MG63 (cell line): ENCODE data around the gene NPBWR2. TPM values are rescaled to one million over a fixed set of nuclear protein-coding genes. Genes with fewer than 3 reads are reported as not detected.
"Not testable (repeated sequence)": the region's sequence is repeated elsewhere in the genome, so short reads cannot be mapped to it uniquely, and the experiment has no call there.

Experiments
- DNase-seq: peaks from one replicate; pipeline ENCODE4 v3.0.0-alpha.2; 2020
- H3K27me3 ChIP-seq: fragments of 250-450 bp; sonication (Bioruptor Pico); 2 replicates; pipeline ENCODE4 v1.5.1; 2020; ENCODE audit warnings: mild to moderate bottlenecking, moderate library complexity
- H3K36me3 ChIP-seq: fragments of 250-450 bp; sonication (Bioruptor Pico); 2 replicates; pipeline ENCODE4 v1.5.1; 2020; ENCODE audit warnings: mild to moderate bottlenecking, moderate library complexity
- H3K4me3 ChIP-seq: fragments of 250-450 bp; sonication (Bioruptor Pico); 2 replicates; pipeline ENCODE4 v1.5.1; 2020; ENCODE audit warnings: mild to moderate bottlenecking, moderate library complexity
- H3K9me3 ChIP-seq: fragments of 250-450 bp; sonication (Bioruptor Pico); 2 replicates; pipeline ENCODE4 v1.5.1; 2020; ENCODE audit warnings: mild to moderate bottlenecking, moderate library complexity
- total RNA-seq: library from RNA; depleted of rRNA; stranded (reverse); fragments of >200 nt; shearing (Covaris generic); gene quantifications from 2 replicates; pipeline ENCODE4 v1.2.3, GENCODE V29; 2014; ENCODE audit warnings: low replicate concordance

Gene NPBWR2
- total RNA-seq, 1 experiment from 2014 or later: not detected

- Histone ChIP-seq H3K27me3 (no peaks in the 10 kb centered on the region; the same call in 1 of the 2 replicates), H3K36me3 (no peaks in the 10 kb centered on the region), H3K9me3 (peaks cover 7% of the 10 kb centered on the region), H3K4me3 (no peak overlapping the region)
- DNase-seq: no peak
Observed at GRCh38 chr20:64146301-64146935, 39.1 kb upstream of the NPBWR2 start.

GRCh38 chr20:64145458-64146300 lies 38.3 kb upstream of the NPBWR2 start:
- Histone ChIP-seq H3K27me3 (no peaks in the 10 kb centered on the region; the same call in 1 of the 2 replicates), H3K36me3 (no peaks in the 10 kb centered on the region), H3K4me3 (no peak overlapping the region), H3K9me3 (peaks cover 7% of the 10 kb centered on the region)
- DNase-seq: no peak

GRCh38 chr20:64144144-64144912 lies 37.0 kb upstream of the NPBWR2 start:
- Histone ChIP-seq H3K9me3 (peaks cover 7% of the 10 kb centered on the region), H3K27me3 (no peaks in the 10 kb centered on the region; the same call in 1 of the 2 replicates), H3K36me3 (no peaks in the 10 kb centered on the region), H3K4me3 (no peak overlapping the region)
- no peak for DNase-seq

GRCh38 chr20:64143018-64143801 lies 35.8 kb upstream of the NPBWR2 start:
- Histone ChIP-seq H3K4me3 (no peak overlapping the region), H3K36me3 (no peaks in the 10 kb centered on the region), H3K9me3 (peaks cover 7% of the 10 kb centered on the region), H3K27me3 (no peaks in the 10 kb centered on the region; the same call in 1 of the 2 replicates)
- DNase-seq: no peak

- Histone ChIP-seq H3K9me3 (peaks cover 7% of the 10 kb centered on the region), H3K4me3 (no peak overlapping the region), H3K36me3 (no peaks in the 10 kb centered on the region), H3K27me3 (no peaks in the 10 kb centered on the region; the same call in 1 of the 2 replicates)
- DNase-seq: no peak
Observed at GRCh38 chr20:64142590-64142989, 35.2 kb upstream of the NPBWR2 start.

GRCh38 chr20:64140956-64141355 lies 33.6 kb upstream of the NPBWR2 start:
- no peaks in the 10 kb centered on the region for H3K36me3 ChIP-seq
- no peaks in the 10 kb centered on the region; the same call in 1 of the 2 replicates for H3K27me3 ChIP-seq
- H3K9me3 ChIP-seq: peaks cover 7% of the 10 kb centered on the region
- no peak overlapping the region for H3K4me3 ChIP-seq
- DNase-seq: no peak

- no peak for DNase-seq
- no peaks in the 10 kb centered on the region; the same call in 1 of the 2 replicates for H3K27me3 ChIP-seq
- no peaks in the 10 kb centered on the region for H3K36me3 ChIP-seq
- H3K4me3 ChIP-seq: no peak overlapping the region
- H3K9me3 ChIP-seq: peaks cover 3% of the 10 kb centered on the region
Observed at GRCh38 chr20:64140061-64140931, 32.9 kb upstream of the NPBWR2 start.

- DNase-seq: no peak
- Histone ChIP-seq H3K9me3 (no peaks in the 10 kb centered on the region; the same call in 1 of the 2 replicates), H3K27me3 (no peaks in the 10 kb centered on the region; the same call in 1 of the 2 replicates), H3K4me3 (no peak overlapping the region), H3K36me3 (no peaks in the 10 kb centered on the region)
Observed at GRCh38 chr20:64139199-64140060, 32.1 kb upstream of the NPBWR2 start.

- Histone ChIP-seq H3K36me3 (no peaks in the 10 kb centered on the region), H3K27me3 (no peaks in the 10 kb centered on the region), H3K4me3 (no peak overlapping the region), H3K9me3 (no peaks in the 10 kb centered on the region)
- no peak for DNase-seq
Observed at GRCh38 chr20:64138276-64138815, 31.0 kb upstream of the NPBWR2 start.

GRCh38 chr20:64137598-64138031 lies 30.2 kb upstream of the NPBWR2 start:
- H3K27me3 ChIP-seq: no peaks in the 10 kb centered on the region
- no peak for DNase-seq
- no peaks in the 10 kb centered on the region for H3K36me3 ChIP-seq
- no peaks in the 10 kb centered on the region for H3K9me3 ChIP-seq
- no peak overlapping the region for H3K4me3 ChIP-seq

GRCh38 chr20:64136004-64136710 lies 28.8 kb upstream of the NPBWR2 start:
- H3K36me3 ChIP-seq: no peaks in the 10 kb centered on the region
- H3K27me3 ChIP-seq: no peaks in the 10 kb centered on the region
- no peak overlapping the region for H3K4me3 ChIP-seq
- no peak for DNase-seq
- H3K9me3 ChIP-seq: no peaks in the 10 kb centered on the region

GRCh38 chr20:64134744-64135143 lies 27.4 kb upstream of the NPBWR2 start:
- H3K27me3 ChIP-seq, H3K4me3 ChIP-seq, H3K36me3 ChIP-seq, DNase-seq, H3K9me3 ChIP-seq: not testable (repeated sequence)

GRCh38 chr20:64133951-64134407 lies 26.6 kb upstream of the NPBWR2 start:
- Histone ChIP-seq H3K27me3 (peaks cover 3% of the 10 kb centered on the region; the same call in 1 of the 2 replicates), H3K9me3 (no peaks in the 10 kb centered on the region), H3K36me3 (no peaks in the 10 kb centered on the region), H3K4me3 (no peak overlapping the region)
- no peak for DNase-seq

- no peak overlapping the region for H3K4me3 ChIP-seq
- H3K27me3 ChIP-seq: peaks cover 5% of the 10 kb centered on the region; the same call in 1 of the 2 replicates
- no peaks in the 10 kb centered on the region for H3K36me3 ChIP-seq
- peaks cover 4% of the 10 kb centered on the region; the same call in 1 of the 2 replicates for H3K9me3 ChIP-seq
- peak; percentile 39 for DNase-seq
Observed at GRCh38 chr20:64131406-64131805, 24.0 kb upstream of the NPBWR2 start.
